ENCODE results near the gene ATL3.
"Not testable (repeated sequence)": the region's sequence is repeated elsewhere in the genome, so short reads cannot be mapped to it uniquely, and the experiment has no call there.

Gene ATL3

GRCh38 chr11:63671322-63672155, at the start of gene ATL3:
Gene ATL3 (minus strand): TSS chr11:63671376. CDS start chr11:63671335, 41 bp downstream.
- FAIRE-seq = no peak

DNA sequence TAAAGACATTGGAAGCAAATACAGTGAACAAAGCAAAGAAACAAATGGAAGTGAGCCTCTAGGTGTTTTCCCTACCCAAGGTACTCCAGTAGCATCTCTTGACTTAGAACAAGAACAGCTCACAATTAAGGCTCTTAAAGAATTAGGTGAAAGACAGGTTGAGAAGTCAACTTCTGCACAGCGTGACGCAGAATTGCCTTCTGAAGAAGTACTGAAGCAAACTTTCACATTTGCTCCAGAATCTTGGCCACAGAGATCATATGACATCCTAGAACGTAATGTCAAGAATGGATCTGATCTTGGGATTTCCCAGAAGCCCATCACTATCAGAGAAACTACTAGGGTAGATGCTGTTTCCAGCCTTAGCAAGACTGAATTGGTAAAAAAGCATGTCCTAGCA, 49.4 kb upstream of the ATL3 start:
- FAIRE-seq = no peak

DNA sequence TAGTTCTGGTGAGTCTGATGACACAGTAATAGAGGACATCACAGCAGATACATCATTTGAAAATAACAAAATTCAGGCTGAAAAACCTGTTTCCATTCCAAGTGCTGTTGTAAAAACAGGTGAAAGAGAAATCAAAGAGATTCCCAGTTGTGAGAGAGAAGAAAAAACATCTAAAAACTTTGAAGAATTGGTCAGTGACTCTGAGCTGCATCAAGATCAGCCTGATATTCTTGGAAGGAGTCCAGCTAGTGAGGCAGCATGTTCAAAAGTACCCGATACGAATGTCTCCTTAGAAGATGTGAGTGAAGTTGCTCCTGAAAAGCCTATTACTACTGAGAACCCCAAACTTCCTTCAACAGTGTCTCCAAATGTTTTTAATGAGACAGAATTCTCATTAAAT, 48.8 kb upstream of the ATL3 start:
- FAIRE-seq = no peak

GRCh38 chr11:63719001-63719400, 47.8 kb upstream of the ATL3 start:
- FAIRE-seq = no peak

- no peak for FAIRE-seq
These were observed 44.9 kb upstream of the ATL3 start for GRCh38 chr11:63716046-63716445.

- FAIRE-seq = no peak
These were observed 42.6 kb upstream of the ATL3 start for GRCh38 chr11:63713766-63714165.

GRCh38 chr11:63711838-63712237, 40.7 kb upstream of the ATL3 start:
- no peak for FAIRE-seq

- FAIRE-seq = no peak
These were observed 39.5 kb upstream of the ATL3 start for GRCh38 chr11:63710476-63711217.

DNA sequence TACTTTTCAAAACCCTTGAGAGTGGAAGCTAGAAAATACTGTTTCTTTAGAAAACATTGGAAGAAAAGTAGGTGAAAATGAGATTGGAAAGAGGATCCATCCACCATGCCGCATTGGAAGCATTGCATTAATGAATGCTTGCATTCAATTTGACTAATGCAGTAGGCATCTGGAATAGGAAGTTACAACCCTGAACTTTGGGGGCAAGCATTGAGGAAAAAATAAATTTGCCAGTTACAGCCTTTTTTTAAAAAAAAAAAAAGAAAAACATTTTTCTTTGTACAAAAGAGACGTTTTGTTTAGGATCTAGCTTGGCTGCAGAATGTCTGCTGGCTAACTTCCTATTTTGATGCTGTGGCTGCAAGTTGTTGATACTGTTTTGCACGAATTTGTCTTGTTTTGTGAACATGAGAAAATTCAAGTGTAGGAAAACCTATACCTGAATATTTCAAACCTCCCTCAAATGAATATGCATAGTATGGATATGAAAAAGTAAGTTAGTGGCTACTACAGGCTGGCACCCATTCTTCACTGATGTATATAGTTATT, 38.2 kb upstream of the ATL3 start:
- FAIRE-seq = no peak

- FAIRE-seq = no peak
These were observed 37.6 kb upstream of the ATL3 start for GRCh38 chr11:63708764-63709163.

- FAIRE-seq = no peak
These were observed 34.4 kb upstream of the ATL3 start for GRCh38 chr11:63705526-63705925.

DNA sequence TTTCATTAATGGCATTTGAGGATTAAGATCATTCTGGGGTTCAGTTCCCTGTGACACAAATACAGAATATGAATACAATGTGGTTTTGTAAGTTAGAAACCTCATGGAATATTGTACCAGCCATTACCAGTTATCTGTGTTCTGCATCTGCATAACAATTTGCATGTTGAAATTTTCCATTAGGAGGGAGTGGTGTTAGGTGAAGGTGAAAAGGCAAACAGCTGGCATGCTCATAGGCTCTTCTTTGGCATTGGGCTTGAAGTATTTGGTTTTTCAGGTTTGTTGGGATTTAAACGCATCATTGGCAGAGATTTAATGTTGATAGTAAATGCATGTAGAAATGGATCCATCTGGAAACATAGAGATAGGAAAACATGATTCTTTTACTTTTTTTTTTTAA, 28.7 kb upstream of the ATL3 start:
- FAIRE-seq = no peak

GRCh38 chr11:63698976-63699733, 28.0 kb upstream of the ATL3 start:
- FAIRE-seq = no peak

DNA sequence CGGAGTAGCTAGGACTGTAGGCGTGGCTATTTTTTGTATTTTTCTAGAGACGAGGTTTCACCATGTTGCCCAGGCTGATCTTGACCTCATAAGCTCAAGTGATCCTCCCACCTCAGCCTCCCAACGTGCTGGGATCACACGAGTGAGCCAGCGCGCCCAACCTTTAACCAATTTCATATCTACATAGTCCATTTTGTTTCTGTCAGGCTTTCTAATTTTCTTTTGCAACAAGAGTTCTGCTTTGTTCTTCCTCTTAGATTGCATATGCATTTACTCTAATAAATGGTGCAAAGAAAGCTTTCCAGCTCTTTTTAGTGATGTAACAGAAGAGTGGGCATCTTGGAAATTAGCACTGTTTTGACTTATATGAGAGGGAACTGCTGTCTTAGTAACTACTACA, 23.4 kb upstream of the ATL3 start:
- no peak for FAIRE-seq

DNA sequence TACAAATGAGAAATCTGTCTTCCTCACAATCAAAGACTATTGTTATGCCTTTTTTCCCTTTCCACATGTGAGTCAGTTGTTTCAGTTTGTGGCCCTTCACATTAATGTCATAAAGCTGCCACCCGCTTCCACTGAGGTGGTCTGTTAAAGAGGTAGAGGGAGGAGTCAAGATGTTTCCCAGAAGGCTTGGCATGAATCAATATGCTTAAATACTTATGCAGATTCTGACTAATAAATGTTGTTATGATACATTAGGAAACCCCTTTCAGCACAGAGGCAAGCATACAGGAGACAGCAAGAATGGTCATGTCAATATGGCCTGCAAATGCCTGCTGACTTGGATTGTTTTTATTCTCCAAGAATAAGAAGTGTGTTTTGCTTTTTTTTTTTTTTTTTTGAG, 16.7 kb upstream of the ATL3 start:
- no peak for FAIRE-seq

- FAIRE-seq = no peak
These were observed 15.8 kb upstream of the ATL3 start for GRCh38 chr11:63686926-63687325.

- FAIRE-seq = not testable (repeated sequence)
These were observed 14.1 kb upstream of the ATL3 start for GRCh38 chr11:63685158-63685721.

DNA sequence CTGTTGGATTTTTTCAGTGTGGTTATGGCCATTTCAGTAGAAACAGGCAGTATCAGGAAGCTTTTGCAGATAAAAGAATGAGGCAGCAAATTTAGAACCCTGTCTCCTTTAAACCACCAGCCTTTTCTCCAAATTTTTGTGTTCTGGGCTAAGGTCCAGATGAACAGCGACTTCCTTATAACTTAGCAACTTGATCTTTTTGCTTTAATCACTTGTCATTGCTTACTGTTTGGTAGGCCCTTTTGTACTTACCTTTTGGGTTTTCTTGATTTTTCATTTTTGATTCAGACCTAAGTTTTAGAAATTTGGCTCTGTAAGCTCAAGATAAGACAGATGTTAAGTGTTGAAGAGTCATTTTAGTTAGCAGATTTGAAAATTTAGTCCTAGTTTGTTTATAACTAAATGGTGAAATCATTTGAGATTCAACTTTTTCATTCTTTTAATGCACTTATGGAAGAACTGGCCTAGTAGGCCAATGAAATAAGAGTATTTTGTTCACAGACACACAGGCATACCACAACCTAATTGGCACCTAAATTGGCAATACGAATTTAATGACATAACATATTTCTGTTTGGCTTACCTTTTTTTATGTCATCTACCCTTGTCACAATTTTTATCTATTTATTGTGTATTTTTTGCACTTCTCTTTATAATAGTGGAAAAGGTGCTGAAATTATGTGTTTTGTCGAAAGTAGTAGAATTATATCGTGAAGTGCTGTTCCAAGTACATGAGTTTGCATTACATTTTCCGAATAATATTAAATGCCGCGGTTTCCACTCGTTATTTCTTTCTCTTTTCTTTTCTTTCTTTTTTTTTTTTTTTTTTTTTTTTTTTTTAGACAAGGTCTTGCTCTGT, 12.2 kb upstream of the ATL3 start:
- FAIRE-seq = no peak

DNA sequence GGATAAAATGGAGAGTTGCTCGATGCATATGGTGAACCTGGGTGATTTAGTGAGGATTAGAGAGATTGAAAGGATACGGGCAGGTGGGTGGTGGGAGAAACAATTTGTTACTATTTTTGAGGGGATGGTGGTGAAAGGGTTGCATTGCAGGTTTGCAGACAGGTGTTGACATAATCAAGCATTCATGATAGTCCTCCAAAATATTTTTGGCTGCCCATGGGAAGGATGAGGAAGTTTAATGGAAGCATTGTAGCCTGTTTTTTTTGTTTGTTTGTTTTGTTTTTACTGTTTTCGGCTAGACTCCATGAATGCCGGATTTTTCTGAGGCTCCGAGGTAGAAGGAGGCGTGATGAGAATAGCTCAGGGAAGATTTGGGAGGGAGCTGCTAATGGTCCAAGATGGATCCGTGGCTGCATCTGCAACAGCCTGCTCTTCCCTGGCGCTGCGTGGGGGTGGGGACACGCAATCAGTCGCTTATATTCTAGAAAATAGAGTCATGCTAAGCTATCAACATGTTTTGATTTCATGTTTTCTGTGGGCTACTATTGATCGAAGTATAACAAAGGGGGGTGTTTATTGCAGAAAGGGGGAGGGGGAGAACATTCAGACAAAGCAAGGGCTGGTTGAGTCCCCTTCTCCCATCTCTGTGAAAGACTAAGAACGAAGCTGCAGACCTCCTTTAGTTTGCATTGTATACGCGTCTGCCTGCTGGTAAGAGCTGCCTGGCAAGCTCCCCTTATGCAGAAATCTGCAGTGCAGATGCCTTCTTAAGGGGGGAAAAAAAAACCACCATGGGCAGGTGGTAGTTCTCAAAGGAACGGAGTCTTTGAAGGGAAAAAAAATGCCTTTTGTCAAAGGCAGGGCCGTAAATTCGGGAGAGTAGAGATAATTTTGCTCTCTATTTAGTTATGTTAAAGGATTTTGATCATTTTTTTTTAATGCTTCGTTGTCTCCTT, 11.2 kb upstream of the ATL3 start:
- no peak for FAIRE-seq

DNA sequence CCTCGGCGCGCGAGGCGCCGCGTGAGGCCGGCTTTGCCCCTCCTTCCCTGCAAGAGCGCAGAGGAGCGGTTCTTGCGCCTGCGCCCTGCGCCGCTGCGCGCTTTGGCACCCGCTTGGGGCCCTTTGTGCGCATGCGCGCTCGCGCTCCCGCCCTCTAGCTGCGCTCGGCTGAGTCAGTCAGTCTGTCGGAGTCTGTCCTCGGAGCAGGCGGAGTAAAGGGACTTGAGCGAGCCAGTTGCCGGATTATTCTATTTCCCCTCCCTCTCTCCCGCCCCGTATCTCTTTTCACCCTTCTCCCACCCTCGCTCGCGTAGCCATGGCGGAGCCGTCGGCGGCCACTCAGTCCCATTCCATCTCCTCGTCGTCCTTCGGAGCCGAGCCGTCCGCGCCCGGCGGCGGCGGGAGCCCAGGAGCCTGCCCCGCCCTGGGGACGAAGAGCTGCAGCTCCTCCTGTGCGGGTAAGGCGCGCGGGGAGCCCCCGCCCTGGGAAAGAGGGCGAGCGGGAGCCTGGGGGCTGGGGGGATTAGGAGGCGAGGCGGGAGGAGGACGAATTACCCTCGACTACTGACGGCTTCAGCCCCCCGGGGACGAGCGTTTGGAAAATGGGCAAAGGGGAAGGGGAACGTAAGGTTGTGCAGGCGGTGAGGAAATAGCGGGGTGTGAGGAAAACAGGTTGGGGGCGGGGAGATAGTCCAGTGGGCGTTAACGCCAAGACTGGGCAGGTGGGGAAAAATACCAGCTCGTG, 10.3 kb upstream of the ATL3 start, which contains the start of gene RTN3:
TSS of gene RTN3 (plus strand) at position 180 of the 745 bp plus-strand sequence. CDS start at position 317, 137 bp downstream.
- no peak for FAIRE-seq

Data from A204.1 (cell line).